Liver (tissue), 9 donors: ENCODE measurements around the gene MGAT5. TPM values are rescaled to one million over a fixed set of nuclear protein-coding genes. Genes with fewer than 3 reads are reported as not detected.

ENCODE experiments used
- DNase-seq: peaks from one replicate; pipeline ENCODE4 v3.0.0-alpha.2; 2017; ENCODE audit warnings: low spot score
- H3K27ac ChIP-seq, 2 donors: one replicate each; pipeline ENCODE4 v1.7.0; 2013; ENCODE audit warnings: inconsistent platforms in 2 of 2, low read length in 2 of 2, control low read depth in 1 of 2, low read depth in 1 of 2, mild to moderate bottlenecking in 1 of 2
- H3K27me3 ChIP-seq, 4 donors: one replicate each; pipeline versions ENCODE4 v1.6.1 to v1.7.0; 2013; ENCODE audit warnings: low read length in 3 of 4, inconsistent platforms in 1 of 4, mild to moderate bottlenecking in 1 of 4, moderate library complexity in 1 of 4; ENCODE audit not compliant: control insufficient read depth in 4 of 4, insufficient read depth in 4 of 4
- H3K36me3 ChIP-seq, 4 donors: one replicate each; pipeline versions ENCODE4 v1.6.1 to v1.7.0; 2013; ENCODE audit warnings: low read length in 3 of 4, mild to moderate bottlenecking in 3 of 4, low read depth in 1 of 4, moderate library complexity in 1 of 4; ENCODE audit not compliant: control insufficient read depth in 4 of 4, insufficient read depth in 3 of 4
- H3K4me1 ChIP-seq, 4 donors: one replicate each; pipeline versions ENCODE4 v1.6.1 to v1.7.0; 2013; ENCODE audit warnings: low read length in 3 of 4, mild to moderate bottlenecking in 3 of 4, moderate library complexity in 1 of 4; ENCODE audit not compliant: control insufficient read depth in 4 of 4, insufficient read depth in 4 of 4
- H3K4me3 ChIP-seq, 3 donors: one replicate each; pipeline versions ENCODE4 v1.6.1 to v1.7.0; 2013; ENCODE audit warnings: low read length in 3 of 3, control low read depth in 1 of 3, low read depth in 1 of 3, mild to moderate bottlenecking in 1 of 3
- H3K9ac ChIP-seq, 2 donors: one replicate each; pipeline ENCODE4 v1.7.0; 2013; ENCODE audit warnings: low read length in 2 of 2, mild to moderate bottlenecking in 2 of 2, moderate library complexity in 2 of 2, control low read depth in 1 of 2, low read depth in 1 of 2
- H3K9me3 ChIP-seq, 4 donors: one replicate each; pipeline versions ENCODE4 v1.6.1 to v1.7.0; 2013; ENCODE audit warnings: low read length in 3 of 4; ENCODE audit not compliant: control insufficient read depth in 4 of 4
- ATF3 ChIP-seq: IDR thresholded peaks from 2 replicates; pipeline ENCODE4 v1.6.1; 2016; ENCODE audit warnings: antibody characterized with exemption
- EGR1 ChIP-seq, 2 donors: IDR thresholded peaks; 2 replicates each; pipeline ENCODE4 v1.6.1; 2016 to 2018; ENCODE audit warnings: antibody characterized with exemption in 2 of 2, low read depth in 2 of 2
- FOXA1 ChIP-seq: IDR thresholded peaks from 2 replicates; pipeline ENCODE4 v1.6.1; 2016; ENCODE audit warnings: antibody characterized with exemption
- FOXA2 ChIP-seq: IDR thresholded peaks from 2 replicates; pipeline ENCODE4 v1.6.1; 2016; ENCODE audit warnings: antibody characterized with exemption
- GABPA ChIP-seq, 2 donors: IDR thresholded peaks in 1 of 2; conservative IDR thresholded peaks in 1 of 2; 2 replicates each; pipeline ENCODE4 v1.6.1; 2016; ENCODE audit warnings: antibody characterized with exemption in 2 of 2, mild to moderate bottlenecking in 1 of 2, moderate library complexity in 1 of 2
- HNF4A ChIP-seq, 2 donors: conservative IDR thresholded peaks; 2 replicates each; pipeline ENCODE4 v1.6.1; 2016; ENCODE audit warnings: antibody characterized with exemption in 2 of 2, mild to moderate bottlenecking in 2 of 2
- HNF4G ChIP-seq: IDR thresholded peaks from 2 replicates; pipeline ENCODE4 v1.6.1; 2016; ENCODE audit warnings: antibody characterized with exemption
- JUND ChIP-seq, 2 donors: IDR thresholded peaks; 2 replicates each; pipeline ENCODE4 v1.6.1; 2016; ENCODE audit warnings: antibody characterized with exemption in 2 of 2
- NR2F2 ChIP-seq: IDR thresholded peaks from 2 replicates; pipeline ENCODE4 v1.6.1; 2016; ENCODE audit warnings: antibody characterized with exemption
- RAD21 ChIP-seq, 2 donors: IDR thresholded peaks; 2 replicates each; pipeline ENCODE4 v1.6.1; 2016; ENCODE audit warnings: antibody characterized with exemption in 2 of 2, mild to moderate bottlenecking in 2 of 2
- RXRA ChIP-seq, 2 donors: IDR thresholded peaks; 2 replicates each; pipeline ENCODE4 v1.6.1; 2017 to 2018; ENCODE audit warnings: antibody characterized with exemption in 2 of 2, mild to moderate bottlenecking in 1 of 2
- SP1 ChIP-seq: IDR thresholded peaks from 2 replicates; pipeline ENCODE4 v1.6.1; 2018; ENCODE audit warnings: antibody characterized with exemption, mild to moderate bottlenecking
- TAF1 ChIP-seq: conservative IDR thresholded peaks from 2 replicates; pipeline ENCODE4 v1.6.1; 2016; ENCODE audit warnings: antibody characterized with exemption, mild to moderate bottlenecking
- YY1 ChIP-seq: IDR thresholded peaks from 2 replicates; pipeline ENCODE4 v1.6.1; 2016; ENCODE audit warnings: antibody characterized with exemption, mild to moderate bottlenecking
- WGBS: extraction: QIAGEN DNeasy Blood & Tissue Kit; methylation state at CpG from one replicate; pipeline ENCODE4 v1.1.7; 2013; 5-methylcytosine and 5-hydroxymethylcytosine counted together
- polyA plus RNA-seq, 2 donors: library from polyadenylated mRNA; stranded (reverse) in 1 of 2; unstranded in 1 of 2; fragments of 200-250 nt in 1 of 2; fragments of >200 nt in 1 of 2; fragmentation: Nextera tagmentation in 1 of 2; extraction: Ambion mirVana in 1 of 2; gene quantifications; one replicate each; pipeline versions ENCODE4 v1.2.1 to v1.2.3, GENCODE V29; 2013 to 2015
- total RNA-seq, 2 donors: library from RNA; depleted of rRNA; stranded (reverse); fragments of >200 nt; gene quantifications; one replicate each; pipeline ENCODE4 v1.2.3, GENCODE V29; 2014
- TF ChIP-seq, protein P1 (sequence below): fragments of 150-350 bp; IDR thresholded peaks from 2 replicates; pipeline ENCODE4 v1.5.1; 2017; ENCODE audit warnings: improper control_type of control experiment, low read depth, low read length; ENCODE audit not compliant: missing input control
- TF ChIP-seq, protein P2 (sequence below): IDR thresholded peaks from 2 replicates; pipeline ENCODE4 v1.6.1; 2016; ENCODE audit warnings: antibody characterized with exemption, mild to moderate bottlenecking
- TF ChIP-seq, protein P3 (sequence below): IDR thresholded peaks from 2 replicates; pipeline ENCODE4 v1.6.1; 2016; ENCODE audit warnings: antibody characterized with exemption
- donor health status: healthy.
- donor health status: healthy.
- donor health status: healthy.
- donor health status: healthy.
- donor health status: healthy.

The MGAT5 gene
- total and polyA plus RNA-seq, 4 donors, result 1.8 to 12.7 (median 5.6) TPM

DNA sequence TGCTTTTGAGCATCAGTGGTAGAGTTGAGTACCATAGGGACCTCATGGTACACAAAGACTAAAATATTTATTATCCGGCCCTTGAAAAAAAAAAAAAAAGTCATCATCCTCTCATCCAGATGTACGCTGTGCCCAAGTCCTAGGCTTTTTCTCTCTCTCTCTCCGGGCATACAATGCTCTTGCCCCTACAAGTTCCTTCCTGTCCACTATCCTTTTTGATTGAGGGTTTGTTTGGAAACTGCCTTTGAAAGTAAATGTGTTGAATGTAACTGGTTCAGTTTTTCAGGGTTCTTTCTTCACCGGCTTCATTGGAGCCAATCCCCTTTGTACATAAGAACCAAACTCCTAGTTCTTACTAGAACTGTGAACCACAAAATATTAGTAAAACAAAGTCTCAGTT lies 130.3 kb downstream of the MGAT5 start:
- Histone ChIP-seq H3K4me3 (no peak overlapping the region), H3K27ac (no peak overlapping the region), H3K9me3 (no peaks in the 10 kb centered on the region), H3K4me1 (no peaks in the 10 kb centered on the region), H3K36me3 (no peaks in the 10 kb centered on the region), H3K27me3 (no peaks in the 10 kb centered on the region), H3K9ac (no peak overlapping the region)
- WGBS, result 97% methylated on average over 4 of the region's 4 CpGs
- TF ChIP-seq JUND (IDR thresholded peaks at IDR 0.05), result no peak
- no peak for TF ChIP-seq FOXA2
- TF ChIP-seq, protein P1, sequence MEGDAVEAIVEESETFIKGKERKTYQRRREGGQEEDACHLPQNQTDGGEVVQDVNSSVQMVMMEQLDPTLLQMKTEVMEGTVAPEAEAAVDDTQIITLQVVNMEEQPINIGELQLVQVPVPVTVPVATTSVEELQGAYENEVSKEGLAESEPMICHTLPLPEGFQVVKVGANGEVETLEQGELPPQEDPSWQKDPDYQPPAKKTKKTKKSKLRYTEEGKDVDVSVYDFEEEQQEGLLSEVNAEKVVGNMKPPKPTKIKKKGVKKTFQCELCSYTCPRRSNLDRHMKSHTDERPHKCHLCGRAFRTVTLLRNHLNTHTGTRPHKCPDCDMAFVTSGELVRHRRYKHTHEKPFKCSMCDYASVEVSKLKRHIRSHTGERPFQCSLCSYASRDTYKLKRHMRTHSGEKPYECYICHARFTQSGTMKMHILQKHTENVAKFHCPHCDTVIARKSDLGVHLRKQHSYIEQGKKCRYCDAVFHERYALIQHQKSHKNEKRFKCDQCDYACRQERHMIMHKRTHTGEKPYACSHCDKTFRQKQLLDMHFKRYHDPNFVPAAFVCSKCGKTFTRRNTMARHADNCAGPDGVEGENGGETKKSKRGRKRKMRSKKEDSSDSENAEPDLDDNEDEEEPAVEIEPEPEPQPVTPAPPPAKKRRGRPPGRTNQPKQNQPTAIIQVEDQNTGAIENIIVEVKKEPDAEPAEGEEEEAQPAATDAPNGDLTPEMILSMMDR, result no peak
- no peak for TF ChIP-seq ATF3
- no peak for TF ChIP-seq RXRA (IDR thresholded peaks at IDR 0.05)
- no peak for TF ChIP-seq SP1
- TF ChIP-seq FOXA1, result no peak
- TF ChIP-seq RAD21 (IDR thresholded peaks at IDR 0.05), result no peak
- no peak for TF ChIP-seq EGR1 (IDR thresholded peaks at IDR 0.05; ENCODE audit: low read depth in 2 of 2)
- no peak for TF ChIP-seq TAF1
- no peak for TF ChIP-seq YY1
- TF ChIP-seq, protein P2, sequence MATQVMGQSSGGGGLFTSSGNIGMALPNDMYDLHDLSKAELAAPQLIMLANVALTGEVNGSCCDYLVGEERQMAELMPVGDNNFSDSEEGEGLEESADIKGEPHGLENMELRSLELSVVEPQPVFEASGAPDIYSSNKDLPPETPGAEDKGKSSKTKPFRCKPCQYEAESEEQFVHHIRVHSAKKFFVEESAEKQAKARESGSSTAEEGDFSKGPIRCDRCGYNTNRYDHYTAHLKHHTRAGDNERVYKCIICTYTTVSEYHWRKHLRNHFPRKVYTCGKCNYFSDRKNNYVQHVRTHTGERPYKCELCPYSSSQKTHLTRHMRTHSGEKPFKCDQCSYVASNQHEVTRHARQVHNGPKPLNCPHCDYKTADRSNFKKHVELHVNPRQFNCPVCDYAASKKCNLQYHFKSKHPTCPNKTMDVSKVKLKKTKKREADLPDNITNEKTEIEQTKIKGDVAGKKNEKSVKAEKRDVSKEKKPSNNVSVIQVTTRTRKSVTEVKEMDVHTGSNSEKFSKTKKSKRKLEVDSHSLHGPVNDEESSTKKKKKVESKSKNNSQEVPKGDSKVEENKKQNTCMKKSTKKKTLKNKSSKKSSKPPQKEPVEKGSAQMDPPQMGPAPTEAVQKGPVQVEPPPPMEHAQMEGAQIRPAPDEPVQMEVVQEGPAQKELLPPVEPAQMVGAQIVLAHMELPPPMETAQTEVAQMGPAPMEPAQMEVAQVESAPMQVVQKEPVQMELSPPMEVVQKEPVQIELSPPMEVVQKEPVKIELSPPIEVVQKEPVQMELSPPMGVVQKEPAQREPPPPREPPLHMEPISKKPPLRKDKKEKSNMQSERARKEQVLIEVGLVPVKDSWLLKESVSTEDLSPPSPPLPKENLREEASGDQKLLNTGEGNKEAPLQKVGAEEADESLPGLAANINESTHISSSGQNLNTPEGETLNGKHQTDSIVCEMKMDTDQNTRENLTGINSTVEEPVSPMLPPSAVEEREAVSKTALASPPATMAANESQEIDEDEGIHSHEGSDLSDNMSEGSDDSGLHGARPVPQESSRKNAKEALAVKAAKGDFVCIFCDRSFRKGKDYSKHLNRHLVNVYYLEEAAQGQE, result no peak
- TF ChIP-seq NR2F2, result no peak
- no peak for DNase-seq

GRCh38 chr2:134385195-134385594 lies 131.3 kb downstream of the MGAT5 start:
- H3K9ac ChIP-seq, result no peak overlapping the region
- H3K4me3 ChIP-seq, result no peak overlapping the region
- TF ChIP-seq HNF4G (no peak), HNF4A (conservative IDR thresholded peaks at IDR 0.05) (no peak), GABPA (IDR thresholded peaks at IDR 0.05 in 1 of 2, conservative IDR thresholded peaks at IDR 0.05 in 1 of 2) (no peak), RAD21 (IDR thresholded peaks at IDR 0.05) (no peak), SP1 (no peak), NR2F2 (no peak), YY1 (no peak), ATF3 (no peak), FOXA2 (no peak), RXRA (IDR thresholded peaks at IDR 0.05) (no peak), JUND (IDR thresholded peaks at IDR 0.05) (no peak)
- TF ChIP-seq, protein P3, sequence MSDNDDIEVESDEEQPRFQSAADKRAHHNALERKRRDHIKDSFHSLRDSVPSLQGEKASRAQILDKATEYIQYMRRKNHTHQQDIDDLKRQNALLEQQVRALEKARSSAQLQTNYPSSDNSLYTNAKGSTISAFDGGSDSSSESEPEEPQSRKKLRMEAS, result no peak
- TF ChIP-seq, protein P1, result no peak
- TF ChIP-seq, protein P2, result no peak
- no peaks in the 10 kb centered on the region for H3K27me3 ChIP-seq
- no peaks in the 10 kb centered on the region for H3K36me3 ChIP-seq
- no peaks in the 10 kb centered on the region for H3K4me1 ChIP-seq
- DNase-seq, result no peak
- no peaks in the 10 kb centered on the region for H3K9me3 ChIP-seq
- WGBS, result 68% methylated on average over 2 of the region's 2 CpGs
- no peak overlapping the region for H3K27ac ChIP-seq
